Ovary (tissue), 9 donors: ENCODE data around the gene TIGAR. TPM values are rescaled to one million over a fixed set of nuclear protein-coding genes. Genes with fewer than 3 reads are reported as not detected.

Experiments used
- DNase-seq, 5 donors: peaks; one replicate each; pipeline ENCODE4 v3.0.0-alpha.2; 2019 to 2020
- H3K27ac ChIP-seq, 2 donors: fragments of 200-600 bp; one replicate each; pipeline versions ENCODE4 v1.5.1 to v1.8.0; 2019 to 2022
- H3K27me3 ChIP-seq: fragments of 200-600 bp; one replicate; pipeline ENCODE4 v1.8.0; 2022
- H3K36me3 ChIP-seq: fragments of 200-600 bp; sonication (generic); one replicate; pipeline ENCODE4 v1.5.1; 2019
- H3K4me1 ChIP-seq: one replicate; pipeline ENCODE4 v1.8.1; 2013; ENCODE audit warnings: mild to moderate bottlenecking, moderate library complexity; ENCODE audit not compliant: insufficient read depth
- H3K4me3 ChIP-seq: fragments of 200-600 bp; sonication (generic); one replicate; pipeline ENCODE4 v1.5.1; 2017
- H3K9me3 ChIP-seq, 2 donors: fragments of 200-600 bp in 1 of 2; sonication (generic) in 1 of 2; one replicate each; pipeline versions ENCODE4 v1.5.1 to v1.8.1; 2013 to 2019; ENCODE audit warnings: mild to moderate bottlenecking in 1 of 2, moderate library complexity in 1 of 2
- CTCF ChIP-seq, 3 donors: fragments of 450-650 bp in 2 of 3; fragments of 200-600 bp in 1 of 3; IDR thresholded peaks; one replicate each; pipeline versions ENCODE4 v1.5.1 to v1.8.0; 2016 to 2022; ENCODE audit warnings: antibody characterized with exemption in 3 of 3, mild to moderate bottlenecking in 1 of 3
- EP300 ChIP-seq: sonication (generic); formaldehyde crosslinking; IDR thresholded peaks from one replicate; pipeline ENCODE4 v1.6.1; 2017; ENCODE audit warnings: antibody characterized with exemption
- POLR2A ChIP-seq: fragments of 450-650 bp; IDR thresholded peaks from one replicate; pipeline ENCODE4 v1.6.1; 2017; ENCODE audit warnings: antibody characterized with exemption, mild to moderate bottlenecking, moderate library complexity
- WGBS, 3 donors: extraction: QIAGEN DNeasy Blood & Tissue Kit in 1 of 3; methylation state at CpG; one replicate each; pipeline versions ENCODE4 v1.1.5 to v1.1.7; 2013 to 2017; 5-methylcytosine and 5-hydroxymethylcytosine counted together
- intact Hi-C, 4 donors: fragments of 100-400 bp; cut with DNase I; formaldehyde crosslinking; loops; one replicate each; pipeline versions ENCODE4 v1.11.0 to v1.15.1; 2022 to 2023
- polyA plus RNA-seq, 2 donors: library from polyadenylated mRNA; stranded (reverse); fragments of 200-250 nt in 1 of 2; fragments of 350-450 nt in 1 of 2; fragmentation: Illumina TruSeq in 1 of 2; extraction: RNeasy Lipid Tissue Mini Kit (QIAGEN cat#74804) in 1 of 2; gene quantifications; one replicate each; pipeline ENCODE4 v1.2.3, GENCODE V29; 2013 to 2014
- total RNA-seq, 7 donors: library from RNA; depleted of rRNA in 2 of 7; stranded (reverse); fragments of >200 nt in 2 of 7; fragmentation: NEBNext Ultra II Directional in 3 of 7; extraction: Animal tissue kit (Norgen Biotek cat#: 25700) in 3 of 7; gene quantifications; one replicate each; pipeline versions ENCODE4 v1.1.0 to v1.2.4, GENCODE V29; 2016 to 2023
- donor health status: DM: no; HTN: no; CAD: no; lungs with moderate emphysema.
- donor health status: DM: no; HTN: no; CAD: no.
- donor health status: Bipolar disorder and iron deficiency.
- donor health status: DM: yes; HTN: yes; CAD: no.
- donor health status: DM: no; HTN: no; CAD: no.
- donor health status: DM: yes; HTN: yes; CAD: no.

The TIGAR gene
- total and polyA plus RNA-seq, 9 donors = 0.36 to 10.3 (median 4.1) TPM

GRCh38 chr12:4292341-4293073, 28.5 kb upstream of the TIGAR start:
- Histone ChIP-seq H3K36me3 (no peaks in the 10 kb centered on the region), H3K27me3 (no peaks in the 10 kb centered on the region), H3K9me3 (no peaks in the 10 kb centered on the region), H3K4me3 (no peak overlapping the region), H3K4me1 (no peaks in the 10 kb centered on the region), H3K27ac (no peak overlapping the region)
- DNase-seq = no peak
- intact Hi-C loops = no loop called here
- 66 to 68% (median 67%) methylated on average over 16 of the region's 16 CpGs for WGBS, 3 donors
- no peak for TF ChIP-seq POLR2A
- TF ChIP-seq EP300 = no peak
- no peak for TF ChIP-seq CTCF (IDR thresholded peaks at IDR 0.05)

- WGBS, 3 donors = 81 to 86% (median 84%) methylated on average over 14 of the region's 14 CpGs
- Histone ChIP-seq H3K27ac (no peak overlapping the region), H3K36me3 (no peaks in the 10 kb centered on the region), H3K27me3 (no peaks in the 10 kb centered on the region), H3K9me3 (no peaks in the 10 kb centered on the region), H3K4me3 (no peak overlapping the region), H3K4me1 (no peaks in the 10 kb centered on the region)
- no peak for TF ChIP-seq EP300
- no peak for TF ChIP-seq CTCF (IDR thresholded peaks at IDR 0.05)
- TF ChIP-seq POLR2A = no peak
- intact Hi-C loops = no loop called here
- DNase-seq = no peak
Measured at GRCh38 chr12:4293299-4293965, 27.6 kb upstream of the TIGAR start.

- no peak overlapping the region for H3K27ac ChIP-seq
- intact Hi-C loops = no loop called here
- DNase-seq = no peak
- H3K4me3 ChIP-seq = no peak overlapping the region
- H3K36me3 ChIP-seq = no peaks in the 10 kb centered on the region
- H3K9me3 ChIP-seq = no peaks in the 10 kb centered on the region
- H3K27me3 ChIP-seq = no peaks in the 10 kb centered on the region
- 68 to 75% (median 71%) methylated on average over 16 of the region's 16 CpGs for WGBS, 3 donors
- H3K4me1 ChIP-seq = no peaks in the 10 kb centered on the region
- TF ChIP-seq POLR2A = no peak
- TF ChIP-seq CTCF (IDR thresholded peaks at IDR 0.05) = no peak
- TF ChIP-seq EP300 = no peak
Measured at GRCh38 chr12:4293966-4294505, 27.0 kb upstream of the TIGAR start.

- H3K4me1 ChIP-seq = no peaks in the 10 kb centered on the region
- no peaks in the 10 kb centered on the region for H3K27me3 ChIP-seq
- TF ChIP-seq CTCF (IDR thresholded peaks at IDR 0.05) (no peak), EP300 (no peak)
- H3K27ac ChIP-seq = no peak overlapping the region
- no peaks in the 10 kb centered on the region for H3K36me3 ChIP-seq
- H3K4me3 ChIP-seq = no peak overlapping the region
- WGBS, 3 donors = 54 to 62% (median 61%) methylated on average over 6 of the region's 6 CpGs
- intact Hi-C loops = no loop called here
- no peak for DNase-seq
- H3K9me3 ChIP-seq = no peaks in the 10 kb centered on the region
Measured at GRCh38 chr12:4296751-4297150, 24.3 kb upstream of the TIGAR start.
